HCT116 (cell line): ENCODE results near the gene CRELD2. TPM values are rescaled to one million over a fixed set of nuclear protein-coding genes. Genes with fewer than 3 reads are reported as not detected.

ENCODE experiments used
- ATAC-seq: fragments of 200-7000 bp; cut with Tn5 transposase; 2 replicates; pipeline ENCODE4 v1.9.1; 2020; ENCODE audit warnings: mild to moderate bottlenecking, moderate library complexity
- BruUV-seq: library from RNA; stranded (reverse); fragments of 400-500 nt; replicated peaks from 2 replicates; lab custom pipeline; 2021; lab: Mats Ljungman, UMichigan
- CTCF ChIA-PET: fragments of 300-600 bp; sonication (Branson Sonifier 250); formaldehyde crosslinking; loops from one replicate; lab custom pipeline; 2021; ENCODE audit warnings: antibody characterized with exemption; lab: Charles Lee
- POLR2A ChIA-PET: fragments of 300-600, 350-600 bp; sonication (Branson Sonifier 250); formaldehyde crosslinking; loops from one replicate; lab custom pipeline; 2021; ENCODE audit warnings: antibody characterized with exemption; lab: Charles Lee
- RAD21 ChIA-PET, 2 experiments: fragments of 300-600 bp; sonication (Branson Sonifier 250); formaldehyde crosslinking; loops; one replicate each; lab custom pipeline; 2023; ENCODE audit warnings: low total read pairs in 2 of 2; ENCODE audit not compliant: uncharacterized antibody in 2 of 2, unreplicated experiment in 2 of 2, low non-redundant PET in 1 of 2; lab: Charles Lee
- DNase-seq: peaks from one replicate; pipeline ENCODE4 v3.0.0-alpha.2; 2010; ENCODE audit warnings: low read depth, low spot score
- H2AFZ ChIP-seq: fragments of 200-600 bp; shearing (Covaris generic), sonication (generic); 2 replicates; pipeline ENCODE4 v1.6.1; 2017; ENCODE audit warnings: low read depth, mixed run types, mixed read lengths, antibody characterized with exemption, low read length; ENCODE audit not compliant: poor library complexity, severe bottlenecking
- H3K27ac ChIP-seq: 2 replicates; pipeline ENCODE4 v1.5.1; 2012; ENCODE audit warnings: low read depth, low read length
- H3K27me3 ChIP-seq: fragments of 200-600 bp; sonication (generic); 2 replicates; pipeline ENCODE4 v1.6.1; 2016; ENCODE audit warnings: mixed run types, low read length, mixed read lengths; ENCODE audit not compliant: insufficient read depth
- H3K36me3 ChIP-seq, 2 experiments: fragments of 200-500 bp in 1 of 2; fragments of 200-600 bp in 1 of 2; sonication (Bioruptor generic) in 1 of 2; sonication (generic) in 1 of 2; 2 replicates each; pipeline versions ENCODE4 v1.5.1 to v1.6.1; 2014 to 2016; ENCODE audit warnings: low read length in 2 of 2, inconsistent platforms in 1 of 2, mixed read lengths in 1 of 2, mixed run types in 1 of 2; ENCODE audit not compliant: insufficient read depth in 2 of 2, control insufficient read depth in 1 of 2
- H3K4me1 ChIP-seq, 2 experiments: fragments of 200-600 bp in 1 of 2; sonication (generic) in 1 of 2; 2 replicates each; pipeline versions ENCODE4 v1.5.1 to v1.6.1; 2012 to 2017; ENCODE audit warnings: low read length in 2 of 2, inconsistent platforms in 1 of 2, mild to moderate bottlenecking in 1 of 2, mixed read lengths in 1 of 2, mixed run types in 1 of 2, moderate library complexity in 1 of 2; ENCODE audit not compliant: insufficient read depth in 2 of 2, control insufficient read depth in 1 of 2
- H3K4me2 ChIP-seq: fragments of 200-600 bp; sonication (generic); 2 replicates; pipeline ENCODE4 v1.6.1; 2017; ENCODE audit warnings: mixed run types, low read length, mixed read lengths
- H3K4me3 ChIP-seq, 2 experiments: fragments of 200-600 bp in 1 of 2; sonication (generic) in 1 of 2; replicated peaks in 1 of 2; 2 replicates each; pipeline ENCODE4 v1.5.1; 2011 to 2016; ENCODE audit warnings: low read length in 2 of 2, control low read depth in 1 of 2, low read depth in 1 of 2, mild to moderate bottlenecking in 1 of 2, mixed read lengths in 1 of 2, mixed run types in 1 of 2
- H3K79me2 ChIP-seq: fragments of 200-600 bp; sonication (generic); 2 replicates; pipeline ENCODE4 v1.6.1; 2017; ENCODE audit warnings: mild to moderate bottlenecking, mixed run types, low read length, moderate library complexity, mixed read lengths; ENCODE audit not compliant: insufficient read depth
- H3K9ac ChIP-seq: fragments of 200-600 bp; sonication (generic); 2 replicates; pipeline ENCODE4 v1.6.1; 2016; ENCODE audit warnings: low read length, mixed read lengths
- H3K9me2 ChIP-seq: fragments of 200-600 bp; sonication (generic), shearing (Covaris generic); 2 replicates; pipeline ENCODE4 v1.6.1; 2017; ENCODE audit warnings: mixed run types, mild to moderate bottlenecking, moderate library complexity; ENCODE audit not compliant: insufficient read depth
- H3K9me3 ChIP-seq, 2 experiments: fragments of 200-500 bp in 1 of 2; fragments of 200-600 bp in 1 of 2; sonication (Bioruptor generic) in 1 of 2; sonication (generic) in 1 of 2; 2 replicates each; pipeline ENCODE4 v1.6.1; 2014 to 2017; ENCODE audit warnings: low read length in 2 of 2, mixed read lengths in 2 of 2, inconsistent platforms in 1 of 2, low read depth in 1 of 2, mild to moderate bottlenecking in 1 of 2, mixed run types in 1 of 2, moderate library complexity in 1 of 2; ENCODE audit not compliant: control insufficient read depth in 1 of 2, insufficient read depth in 1 of 2
- H4K20me1 ChIP-seq: fragments of 200-600 bp; sonication (generic), shearing (Covaris generic); 2 replicates; pipeline ENCODE4 v1.6.1; 2017; ENCODE audit warnings: mixed run types, mild to moderate bottlenecking, moderate library complexity; ENCODE audit not compliant: insufficient read depth
- CTCF ChIP-seq, 3 experiments: fragments of 200-600 bp in 1 of 3; sonication (generic) in 1 of 3; IDR thresholded peaks in 2 of 3; conservative IDR thresholded peaks in 1 of 3; 2 replicates each; pipeline ENCODE4 v1.5.1; 2012 to 2017; ENCODE audit warnings: low read depth in 2 of 3, low read length in 2 of 3, antibody characterized with exemption in 1 of 3, borderline replicate concordance in 1 of 3, control low read depth in 1 of 3, mild to moderate bottlenecking in 1 of 3, mixed read lengths in 1 of 3, mixed run types in 1 of 3, moderate library complexity in 1 of 3; ENCODE audit not compliant: insufficient read depth in 1 of 3
- ELF1 ChIP-seq: IDR thresholded peaks from 2 replicates; pipeline ENCODE4 v1.6.1; 2012; ENCODE audit warnings: low read depth, borderline replicate concordance
- JUND ChIP-seq: IDR thresholded peaks from 2 replicates; pipeline ENCODE4 v1.6.1; 2012
- POLR2A ChIP-seq: IDR thresholded peaks from 2 replicates; pipeline ENCODE4 v1.7.0; 2011; ENCODE audit warnings: borderline replicate concordance; ENCODE audit not compliant: insufficient read depth, insufficient read length; ENCODE audit errors: extremely low read depth
- SRF ChIP-seq: IDR thresholded peaks from 2 replicates; pipeline ENCODE4 v1.6.1; 2012; ENCODE audit warnings: low read depth
- ZBTB33 ChIP-seq: IDR thresholded peaks from 2 replicates; pipeline ENCODE4 v1.6.1; 2011; ENCODE audit warnings: mild to moderate bottlenecking, low read length, moderate library complexity; ENCODE audit not compliant: insufficient replicate concordance; ENCODE audit errors: extremely low read depth
- ZFX ChIP-seq: fragments of 450-650 bp; IDR thresholded peaks from 2 replicates; pipeline ENCODE4 v1.6.1; 2017
- intact Hi-C: fragments of 100-400 bp; cut with micrococcal nuclease; formaldehyde crosslinking; loops from 2 replicates; pipeline ENCODE4 v1.10.0; 2022
- total RNA-seq: library from RNA; stranded (reverse); gene quantifications from one replicate; pipeline ENCODE4 v1.2.1, GENCODE V29; 2021; ENCODE audit not compliant: unreplicated experiment

CRELD2 gene
- total RNA-seq, 1 experiment from 2014 or later: 45.8 TPM

GRCh38 chr22:49951678-49951985 lies 33.2 kb downstream of the CRELD2 start:
- Histone ChIP-seq H3K9me3 (no peaks in the 10 kb centered on the region), H3K4me3 (peak overlapping the region in 1 of 2 experiments; percentile 17; a peak in 1 of 4 replicates), H3K79me2 (no peaks in the 10 kb centered on the region), H3K27me3 (no peaks in the 10 kb centered on the region), H3K27ac (peak overlapping the region; percentile 60), H3K4me2 (peak overlapping the region; percentile 73)
- intact Hi-C loops: no loop called here
- ChIA-PET RAD21 (no interaction called here), CTCF (interaction anchor here (0.6 to 1.6 kb wide), 2 partner anchors 21 to 194 kb away, joined by 3 to 7 read pairs; no protein-coding TSS in a partner anchor)
- TF ChIP-seq ZFX (0 out of 2 replicates have a peak, but pooled peaks have one; percentile 13), SRF (no peak), POLR2A (no peak)
- TF ChIP-seq, all 23 proteins: peak for 1
- Histone ChIP-seq H3K9me2 (no peaks in the 10 kb centered on the region), H3K4me1 (peaks cover 36 to 49% of the 10 kb centered on the region in 2 experiments), H3K36me3 (no peaks in the 10 kb centered on the region), H4K20me1 (no peaks in the 10 kb centered on the region), H2AFZ (no peak overlapping the region), H3K9ac (peak overlapping the region; percentile 54)
- BruUV-seq: no TSS peak
- no peak for DNase-seq
- POLR2A ChIA-PET: interaction anchor here (1.0 to 1.2 kb wide), 2 partner anchors 9 to 11 kb away, joined by 3 to 4 read pairs; partner anchors contain the start of gene PIM3
- ATAC-seq: peak; percentile 23

- RAD21 ChIA-PET: no interaction called here
- CTCF ChIA-PET: interaction anchor here (1.6 kb wide), 1 partner anchor 21 kb away, joined by 7 read pairs; no protein-coding TSS in a partner anchor
- peaks cover 36 to 49% of the 10 kb centered on the region in 2 experiments for H3K4me1 ChIP-seq
These were observed 33.8 kb downstream of the CRELD2 start for GRCh38 chr22:49951986-49952896.

More at GRCh38 chr22:49951986-49952896, 33.8 kb downstream of the CRELD2 start:
- Histone ChIP-seq H3K36me3 (no peaks in the 10 kb centered on the region), H4K20me1 (no peaks in the 10 kb centered on the region), H2AFZ (no peak overlapping the region), H3K9me2 (no peaks in the 10 kb centered on the region), H3K4me3 (peak overlapping the region in 1 of 2 experiments; percentile 17; a peak in 1 of 4 replicates), H3K79me2 (no peaks in the 10 kb centered on the region), H3K27me3 (no peaks in the 10 kb centered on the region), H3K9me3 (no peaks in the 10 kb centered on the region), H3K9ac (peak overlapping the region; percentile 54), H3K27ac (peak overlapping the region; percentile 60), H3K4me2 (peak overlapping the region; percentile 73)
- BruUV-seq: no TSS peak
- ATAC-seq (peak; percentile 57), DNase-seq (no peak)
- TF ChIP-seq ELF1: no peak
- TF ChIP-seq CTCF (IDR thresholded peaks at IDR 0.05 in 2 of 3, conservative IDR thresholded peaks at IDR 0.05 in 1 of 3; ENCODE audit: borderline replicate concordance in 1 of 3, insufficient read depth in 1 of 3, low read depth in 2 of 3, low read length in 2 of 3): no peak
- no peak for TF ChIP-seq JUND
- TF ChIP-seq POLR2A: no peak
- no peak for TF ChIP-seq ZBTB33
- intact Hi-C loops: no loop called here
- POLR2A ChIA-PET: interaction anchor here (1.0 to 1.2 kb wide), 2 partner anchors 8 to 10 kb away, joined by 3 to 4 read pairs; partner anchors contain the start of gene PIM3
